Breast epithelium (tissue), 4 donors: ENCODE measurements around the gene FMNL1. TPM values are rescaled to one million over a fixed set of nuclear protein-coding genes. Genes with fewer than 3 reads are reported as not detected.

Source experiments
- DNase-seq, 2 donors: peaks; one replicate each; pipeline ENCODE4 v3.0.0-alpha.2; 2019; ENCODE audit warnings: low spot score in 2 of 2
- H3K27ac ChIP-seq, 2 donors: fragments of 200-600 bp; sonication (generic) in 1 of 2; one replicate each; pipeline ENCODE4 v1.5.1; 2016 to 2019; ENCODE audit warnings: mild to moderate bottlenecking in 1 of 2
- H3K27me3 ChIP-seq, 2 donors: fragments of 200-600 bp; sonication (generic) in 1 of 2; one replicate each; pipeline versions ENCODE4 v1.5.1 to v1.6.0; 2017 to 2019; ENCODE audit warnings: control low read depth in 1 of 2, mild to moderate bottlenecking in 1 of 2
- H3K36me3 ChIP-seq: fragments of 200-600 bp; one replicate; pipeline ENCODE4 v1.5.1; 2019
- H3K4me1 ChIP-seq, 2 donors: fragments of 200-600 bp; sonication (generic); one replicate each; pipeline ENCODE4 v1.5.1; 2016 to 2019; ENCODE audit warnings: control low read depth in 1 of 2
- H3K4me3 ChIP-seq, 3 donors: fragments of 200-600 bp; sonication (generic); 1 replicate in 2 of 3; 2 replicates in 1 of 3; pipeline ENCODE4 v1.5.1; 2016 to 2019; ENCODE audit warnings: mild to moderate bottlenecking in 3 of 3, moderate library complexity in 2 of 3
- H3K9me3 ChIP-seq, 2 donors: fragments of 200-600 bp; sonication (generic) in 1 of 2; one replicate each; pipeline ENCODE4 v1.5.1; 2016 to 2019; ENCODE audit warnings: control low read depth in 1 of 2
- CTCF ChIP-seq, 3 donors: fragments of 450-650 bp; IDR thresholded peaks; one replicate each; pipeline ENCODE4 v1.5.1; 2016 to 2017; ENCODE audit warnings: antibody characterized with exemption in 3 of 3, mild to moderate bottlenecking in 3 of 3, moderate library complexity in 3 of 3
- POLR2A ChIP-seq: fragments of 450-650 bp; IDR thresholded peaks from one replicate; pipeline ENCODE4 v1.6.1; 2016; ENCODE audit warnings: antibody characterized with exemption, mild to moderate bottlenecking, moderate library complexity
- POLR2AphosphoS5 ChIP-seq, 3 donors: sonication (generic); formaldehyde crosslinking; IDR thresholded peaks; one replicate each; pipeline ENCODE4 v1.6.1; 2017; ENCODE audit warnings: antibody characterized with exemption in 3 of 3
- intact Hi-C: fragments of 100-400 bp; cut with DNase I; formaldehyde crosslinking; loops from one replicate; pipeline ENCODE4 v1.15.1; 2023; ENCODE audit warnings: low total_unique reads
- total RNA-seq, 3 donors: library from RNA; depleted of rRNA; stranded (reverse); fragments of >200 nt; gene quantifications; one replicate each; pipeline ENCODE4 v1.1.0, GENCODE V29; 2016

FMNL1 gene
- total RNA-seq, 3 donors from 2014 or later = 9.2 to 31.2 (median 10.8) TPM

- intact Hi-C loops = no loop called here
These were observed 14.0 kb downstream of the FMNL1 start for GRCh38 chr17:45235416-45236281.

GRCh38 chr17:45236282-45236606 is 14.6 kb downstream of the FMNL1 start:
- intact Hi-C loops = no loop called here
- Histone ChIP-seq H3K27ac (no peak overlapping the region), H3K36me3 (no peaks in the 10 kb centered on the region), H3K27me3 (no peaks in the 10 kb centered on the region), H3K4me3 (no peak overlapping the region), H3K9me3 (no peaks in the 10 kb centered on the region), H3K4me1 (peaks cover 0 to 2% of the 10 kb centered on the region in 2 donors)
- TF ChIP-seq POLR2A (no peak), CTCF (IDR thresholded peaks at IDR 0.05) (no peak), POLR2AphosphoS5 (IDR thresholded peaks at IDR 0.05) (no peak)
- no peak for DNase-seq

More at GRCh38 chr17:45235416-45236281, 14.0 kb downstream of the FMNL1 start:
- Histone ChIP-seq H3K4me3 (no peak overlapping the region), H3K9me3 (no peaks in the 10 kb centered on the region), H3K4me1 (no peaks in the 10 kb centered on the region), H3K27me3 (no peaks in the 10 kb centered on the region), H3K36me3 (no peaks in the 10 kb centered on the region), H3K27ac (no peak overlapping the region)
- peak; percentile 56 to 77 for DNase-seq
- TF ChIP-seq POLR2AphosphoS5 (IDR thresholded peaks at IDR 0.05) (no peak), POLR2A (no peak), CTCF (IDR thresholded peaks at IDR 0.05) (peak; percentile 61 to 74 (median 64))

GRCh38 chr17:45237686-45238085 is 16.0 kb downstream of the FMNL1 start:
- no peak for DNase-seq
- intact Hi-C loops = no loop called here
- TF ChIP-seq POLR2A (no peak), POLR2AphosphoS5 (IDR thresholded peaks at IDR 0.05) (no peak), CTCF (IDR thresholded peaks at IDR 0.05) (no peak)

GRCh38 chr17:45238155-45238774 is 16.6 kb downstream of the FMNL1 start:
- DNase-seq = no peak
- intact Hi-C loops = no loop called here
- TF ChIP-seq CTCF (IDR thresholded peaks at IDR 0.05) = no peak
- TF ChIP-seq POLR2AphosphoS5 (IDR thresholded peaks at IDR 0.05) = no peak
- no peak for TF ChIP-seq POLR2A
- Histone ChIP-seq H3K9me3 (no peaks in the 10 kb centered on the region), H3K27ac (no peak overlapping the region), H3K4me1 (peaks cover 0 to 4% of the 10 kb centered on the region in 2 donors), H3K27me3 (no peaks in the 10 kb centered on the region), H3K4me3 (no peak overlapping the region), H3K36me3 (no peaks in the 10 kb centered on the region)

More at GRCh38 chr17:45237686-45238085, 16.0 kb downstream of the FMNL1 start:
- Histone ChIP-seq H3K27me3 (no peaks in the 10 kb centered on the region), H3K27ac (no peak overlapping the region), H3K36me3 (no peaks in the 10 kb centered on the region), H3K4me3 (no peak overlapping the region), H3K4me1 (peaks cover 0 to 4% of the 10 kb centered on the region in 2 donors), H3K9me3 (no peaks in the 10 kb centered on the region)

- Histone ChIP-seq H3K27me3 (no peaks in the 10 kb centered on the region), H3K36me3 (no peaks in the 10 kb centered on the region)
These were observed 19.2 kb downstream of the FMNL1 start for GRCh38 chr17:45240905-45241327.

More at GRCh38 chr17:45240905-45241327, 19.2 kb downstream of the FMNL1 start:
- H3K9me3 ChIP-seq = no peaks in the 10 kb centered on the region
- DNase-seq = no peak
- intact Hi-C loops = no loop called here
- no peak for TF ChIP-seq POLR2A
- TF ChIP-seq CTCF (IDR thresholded peaks at IDR 0.05) = no peak
- no peak for TF ChIP-seq POLR2AphosphoS5 (IDR thresholded peaks at IDR 0.05)
- peak overlapping the region in 2 of 3 donors; percentile 52 to 62 for H3K4me3 ChIP-seq
- H3K4me1 ChIP-seq = peaks cover 0 to 4% of the 10 kb centered on the region in 2 donors
- H3K27ac ChIP-seq = peak overlapping the region in 1 of 2 donors; percentile 17
